Iris pigment epithelial cell (primary cell): Measurements from ENCODE around the gene F13A1.

Experiments
- DNase-seq: peaks from one replicate; pipeline ENCODE4 v3.0.0-alpha.2; 2011; ENCODE audit warnings: low read depth

Gene F13A1

DNA sequence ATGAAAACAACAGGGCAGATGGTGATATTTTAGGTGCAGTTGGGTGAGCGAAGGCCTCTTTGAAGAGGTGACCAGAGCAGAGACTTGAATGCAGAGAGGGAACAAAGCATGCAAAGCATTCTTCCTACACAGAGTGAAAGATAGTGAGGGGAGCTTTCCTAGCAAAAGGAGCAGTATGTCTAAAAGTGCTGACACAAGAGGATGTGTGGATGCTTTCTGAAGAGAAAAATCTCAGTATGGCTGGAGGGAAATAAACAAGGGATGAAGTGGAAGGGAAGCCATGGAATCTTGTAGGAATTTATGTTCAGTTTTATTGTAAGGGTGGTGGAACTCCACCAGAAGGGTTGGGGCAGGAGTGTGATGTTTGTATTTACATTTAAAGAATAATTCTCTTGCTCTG lies 128.6 kb downstream of the F13A1 start:
- DNase-seq: no peak

DNA sequence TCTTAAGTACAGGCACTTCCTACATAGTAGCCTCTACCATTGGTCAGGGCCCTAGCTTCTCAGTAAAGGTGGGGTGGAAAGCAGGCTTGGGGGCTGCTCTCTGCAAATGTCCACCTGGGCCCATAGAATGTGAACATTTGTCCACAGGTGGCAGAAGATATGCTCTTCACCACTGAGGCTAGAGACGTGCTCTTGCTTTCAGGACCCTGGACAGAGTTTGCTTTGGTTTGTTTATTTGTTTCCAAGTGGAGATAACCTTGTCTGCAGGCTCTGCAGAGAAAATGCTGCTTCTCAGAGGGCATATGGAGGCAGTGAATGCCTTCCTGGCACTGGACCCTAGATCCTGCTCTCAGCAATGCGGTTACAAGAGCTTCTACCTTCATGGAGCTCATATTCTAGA lies 129.0 kb downstream of the F13A1 start:
- DNase-seq: no peak

DNA sequence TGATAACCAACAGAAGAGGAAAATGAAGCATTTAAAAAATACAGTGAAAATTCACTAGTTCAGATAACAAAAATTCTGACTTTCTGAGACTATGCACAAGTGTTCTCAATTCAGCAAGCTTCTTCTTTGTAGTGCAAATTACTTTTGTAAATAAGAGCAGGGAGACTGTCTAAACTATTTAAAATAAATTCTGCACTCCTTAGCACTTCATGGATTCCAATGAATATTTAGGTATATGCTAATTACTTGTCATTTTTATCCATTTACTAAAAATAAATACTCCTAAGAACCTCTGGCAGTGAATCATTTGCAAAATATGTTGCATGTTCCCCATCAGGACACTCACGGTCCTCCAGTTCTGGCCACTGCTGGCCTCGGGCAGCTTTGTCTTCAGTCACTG lies 139.8 kb downstream of the F13A1 start:
- no peak for DNase-seq

DNA sequence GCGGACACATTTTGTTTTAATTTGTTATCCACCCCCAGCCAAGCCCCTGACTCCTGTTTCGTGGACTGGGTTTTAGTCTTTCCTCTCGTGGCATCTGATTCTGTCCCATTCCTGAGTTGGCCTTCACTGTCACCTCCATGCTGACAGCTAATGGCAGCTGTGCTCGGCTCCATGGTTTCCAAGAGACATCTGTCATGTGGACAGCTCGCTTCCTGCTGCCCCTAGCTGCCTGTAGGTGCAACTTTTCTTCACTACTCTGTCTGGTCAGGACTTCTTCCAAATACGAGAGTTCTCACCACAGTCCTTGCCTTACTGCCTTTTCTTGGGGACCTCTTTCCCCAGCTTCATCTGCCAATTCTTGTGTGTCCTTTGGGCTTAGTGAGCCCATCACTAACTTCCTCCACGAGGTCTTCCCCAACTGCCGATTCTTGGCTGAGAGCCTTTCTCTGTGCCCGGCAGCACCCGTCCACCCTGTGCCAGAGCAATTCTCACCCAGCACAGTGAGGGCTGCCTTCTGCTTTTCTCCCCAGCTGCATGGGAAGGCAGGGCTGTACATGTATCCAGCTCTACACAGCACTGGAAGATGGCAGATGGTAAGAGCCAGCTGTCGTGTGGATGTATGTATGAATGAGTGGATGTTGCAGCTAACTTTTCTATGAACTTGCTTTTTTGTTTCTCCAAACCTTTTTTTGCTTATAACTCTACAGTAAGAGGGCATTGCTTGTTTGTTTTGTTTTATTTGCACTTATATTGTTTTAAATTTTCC lies 140.4 kb downstream of the F13A1 start:
- no peak for DNase-seq

DNA sequence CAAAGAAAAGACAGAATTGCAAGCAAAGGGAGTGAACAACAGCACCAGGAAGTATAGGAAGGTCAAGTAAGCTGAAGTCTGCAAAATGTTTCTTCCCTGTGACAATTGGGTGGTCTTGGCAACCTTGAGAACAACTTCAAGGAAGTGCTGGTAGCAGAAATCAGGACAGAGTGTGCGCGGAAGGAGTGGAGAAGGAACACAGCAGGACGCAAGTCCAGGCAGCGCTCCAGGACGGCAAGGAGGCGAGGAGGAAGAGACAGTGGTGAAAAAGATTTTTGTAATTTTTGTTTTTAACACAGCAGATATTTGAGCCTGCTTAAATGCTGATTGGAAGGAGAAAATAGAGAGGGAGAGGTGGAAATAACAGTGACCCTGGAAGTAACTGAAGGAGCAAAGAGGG lies 141.7 kb downstream of the F13A1 start:
- DNase-seq: no peak

DNA sequence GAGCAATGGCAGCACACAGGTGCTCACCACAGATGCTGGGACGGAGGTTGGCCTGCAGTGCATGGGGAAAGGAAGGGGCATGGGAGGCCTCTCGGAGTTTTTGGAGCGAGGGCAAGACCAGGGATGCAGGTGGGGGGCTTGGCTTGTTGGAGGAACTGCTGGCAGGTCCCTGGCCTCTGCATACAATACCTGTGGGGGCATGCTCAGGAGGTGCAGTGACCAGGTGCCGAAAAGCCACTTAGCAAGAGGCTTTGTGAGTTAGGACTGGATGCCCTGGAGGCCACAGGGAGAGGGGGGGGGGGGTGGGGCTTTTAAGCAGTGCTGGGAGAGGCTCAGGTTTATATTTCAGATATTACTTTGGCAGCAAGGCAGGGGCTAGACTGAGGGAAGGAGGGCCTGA lies 142.7 kb downstream of the F13A1 start:
- no peak for DNase-seq

DNA sequence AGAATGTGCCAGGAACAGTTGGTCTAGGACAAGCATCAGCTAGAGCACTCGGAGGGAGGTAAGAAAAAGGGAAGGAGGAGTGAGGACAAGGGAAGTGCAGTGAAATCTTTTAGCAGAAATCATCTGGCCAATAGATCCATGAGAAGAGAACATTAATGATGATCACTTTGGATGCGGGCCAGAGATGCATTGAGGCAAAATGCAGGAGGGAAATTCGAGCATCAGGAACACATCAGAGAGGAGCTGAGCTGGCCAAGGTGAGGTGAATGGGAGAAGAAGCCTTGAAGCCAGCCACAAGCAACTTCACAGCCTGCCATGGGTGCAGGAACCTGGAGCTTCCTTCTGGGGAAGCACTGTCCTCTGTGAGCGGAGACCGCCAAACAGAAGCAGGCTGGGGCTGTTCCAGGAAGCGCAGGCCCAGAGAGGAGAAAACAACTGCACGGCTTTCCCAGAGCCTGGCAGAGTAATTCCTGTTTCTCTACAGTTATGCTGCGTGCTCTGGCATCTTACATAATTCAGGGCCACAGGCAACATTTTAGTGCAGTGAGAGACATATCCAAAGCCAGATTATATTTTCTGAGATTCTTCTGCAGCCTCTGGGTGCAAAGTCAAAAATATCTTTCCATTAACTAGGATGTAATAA lies 143.8 kb downstream of the F13A1 start:
- no peak for DNase-seq

DNA sequence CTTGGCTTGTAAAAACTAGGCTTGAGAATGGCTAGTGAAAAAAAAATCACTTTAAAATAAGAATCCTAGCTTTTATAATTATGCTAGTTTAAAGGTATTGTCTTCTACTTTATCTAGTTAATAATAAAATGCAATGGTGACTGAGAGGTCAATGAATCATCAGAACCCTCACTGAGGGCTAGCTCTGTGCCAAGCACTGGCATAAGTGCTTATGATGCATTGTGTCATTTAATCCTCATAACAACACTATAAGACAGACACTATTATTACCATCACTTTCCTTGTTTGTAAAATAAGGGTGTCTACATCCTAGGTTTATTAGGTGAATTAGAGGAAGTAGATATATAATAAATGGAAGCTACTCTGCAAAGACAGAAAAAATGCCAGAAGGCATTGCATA lies 144.3 kb downstream of the F13A1 start:
- no peak for DNase-seq

DNA sequence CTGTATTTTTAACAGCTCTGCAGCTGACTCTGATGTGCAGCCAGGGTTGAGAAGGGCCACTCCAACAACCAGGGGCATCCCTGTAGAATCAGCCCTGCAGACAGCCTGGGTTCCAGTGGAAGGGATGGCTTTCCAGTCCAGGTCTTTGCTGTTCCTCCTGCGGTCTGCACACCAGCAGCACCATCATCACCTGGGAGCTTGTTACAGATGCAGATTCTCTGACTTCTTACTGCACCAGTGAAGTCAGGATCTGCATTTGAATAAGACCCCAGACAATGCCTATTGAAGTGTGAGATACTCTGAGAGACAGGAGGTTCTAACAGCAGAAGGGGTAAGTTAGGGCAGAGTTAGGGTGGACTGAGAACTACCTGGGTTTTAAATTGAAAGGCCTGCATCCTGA lies 151.3 kb downstream of the F13A1 start:
- no peak for DNase-seq

DNA sequence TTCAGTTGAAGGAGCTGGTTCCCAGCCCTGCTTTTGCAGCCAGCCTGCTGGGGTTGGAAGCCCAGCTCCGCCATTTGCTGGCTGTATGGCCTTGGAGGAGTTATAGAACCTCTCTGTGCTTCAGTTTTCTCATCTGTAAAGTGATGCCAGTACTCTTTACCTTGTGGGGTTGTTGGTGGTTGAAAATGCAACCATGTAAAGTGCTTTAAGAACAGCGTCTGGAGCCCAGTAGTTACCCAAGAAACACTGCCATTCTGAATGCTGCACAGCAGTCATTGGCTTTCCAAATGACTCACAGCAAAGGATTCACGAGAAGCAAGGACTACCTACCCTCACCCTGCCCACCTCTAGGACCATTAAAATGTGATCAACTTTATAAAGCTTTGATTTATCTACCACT lies 154.4 kb downstream of the F13A1 start:
- DNase-seq: no peak

DNA sequence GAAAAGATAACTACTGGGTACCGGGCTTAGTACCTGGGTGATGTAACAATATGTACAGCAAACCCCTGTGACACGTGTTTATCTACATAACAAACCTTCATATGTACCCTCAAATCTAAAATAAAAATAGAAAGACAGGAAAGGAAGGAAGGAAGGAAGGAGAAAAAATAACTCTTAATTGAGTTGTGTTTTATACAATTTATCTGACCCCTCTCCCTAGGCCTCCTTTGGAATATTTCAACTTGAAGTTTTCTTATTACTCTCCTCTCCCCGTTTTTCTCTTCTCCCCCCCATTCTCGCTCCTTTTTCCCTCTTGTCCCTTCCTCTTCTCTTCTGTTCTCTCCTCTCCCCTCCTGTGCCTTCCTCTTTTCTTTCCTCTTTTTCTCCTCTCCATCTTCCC lies 156.1 kb downstream of the F13A1 start:
- no peak for DNase-seq

DNA sequence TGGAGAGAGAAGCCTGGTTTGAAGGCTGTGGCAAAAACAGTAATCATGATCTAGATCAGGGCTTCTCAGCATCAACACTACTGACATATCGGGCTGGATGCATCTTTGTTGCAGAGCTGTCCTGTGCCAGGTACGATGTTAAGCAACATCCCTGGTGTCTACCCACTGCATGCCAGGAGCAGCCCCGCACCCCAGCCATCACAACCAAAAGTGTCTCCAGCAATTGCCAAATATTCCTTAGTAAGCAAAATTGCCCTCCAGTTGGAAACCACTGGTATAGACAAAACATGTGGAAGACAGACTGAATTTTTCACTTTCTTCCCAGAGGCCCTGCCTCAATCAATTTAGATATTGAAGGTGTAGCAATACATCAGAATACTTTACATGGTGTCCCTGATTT lies 166.1 kb downstream of the F13A1 start:
- no peak for DNase-seq

DNA sequence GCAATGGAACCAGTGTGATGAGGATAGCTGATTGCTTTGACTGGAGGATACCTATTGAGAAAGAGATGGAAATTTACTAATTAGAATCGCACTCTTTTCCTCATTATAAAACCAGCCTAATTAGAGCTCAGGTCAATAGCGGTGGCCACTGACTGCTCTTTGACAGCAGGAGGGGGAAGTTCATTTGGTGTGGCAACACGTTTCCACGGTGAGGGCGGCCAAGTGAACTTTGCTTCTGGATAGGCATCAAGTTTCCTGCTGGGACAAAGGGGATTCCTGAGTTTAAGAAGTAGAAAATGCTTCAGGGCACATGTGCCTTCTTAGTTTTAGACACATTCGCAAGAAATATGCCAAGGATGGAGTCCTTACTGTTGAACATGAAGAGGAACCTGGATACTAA lies 168.4 kb downstream of the F13A1 start:
- no peak for DNase-seq

DNA sequence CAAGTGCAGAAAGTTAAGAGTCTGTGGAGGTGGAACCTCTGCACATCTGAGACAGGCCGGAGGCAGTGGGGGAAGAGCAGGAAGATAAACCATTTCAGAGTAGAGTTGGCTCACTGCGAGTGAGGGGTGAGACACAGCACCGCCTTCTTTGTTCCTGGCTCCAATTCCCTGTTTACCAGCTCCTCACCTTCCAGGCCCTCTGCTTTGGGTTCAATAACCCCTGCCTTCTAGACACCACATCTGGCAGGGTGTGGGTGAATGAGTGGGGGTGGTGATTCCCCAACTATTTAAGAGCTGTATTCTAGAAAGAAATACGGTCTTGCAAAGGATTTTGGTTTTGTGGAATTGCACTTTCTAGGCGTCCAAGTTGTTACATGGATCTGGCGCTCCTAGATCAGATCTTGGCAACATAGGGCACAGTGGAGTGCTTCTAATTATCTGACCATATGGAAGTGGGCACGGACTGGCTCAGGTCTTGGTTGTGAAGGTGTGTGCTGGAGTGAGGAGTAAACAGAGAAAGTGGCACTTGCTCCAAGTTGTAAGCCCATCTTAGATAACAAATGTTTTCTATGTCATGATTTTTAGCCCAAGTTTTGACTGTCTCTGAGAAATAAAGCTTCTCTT lies 172.2 kb downstream of the F13A1 start:
- no peak for DNase-seq

DNA sequence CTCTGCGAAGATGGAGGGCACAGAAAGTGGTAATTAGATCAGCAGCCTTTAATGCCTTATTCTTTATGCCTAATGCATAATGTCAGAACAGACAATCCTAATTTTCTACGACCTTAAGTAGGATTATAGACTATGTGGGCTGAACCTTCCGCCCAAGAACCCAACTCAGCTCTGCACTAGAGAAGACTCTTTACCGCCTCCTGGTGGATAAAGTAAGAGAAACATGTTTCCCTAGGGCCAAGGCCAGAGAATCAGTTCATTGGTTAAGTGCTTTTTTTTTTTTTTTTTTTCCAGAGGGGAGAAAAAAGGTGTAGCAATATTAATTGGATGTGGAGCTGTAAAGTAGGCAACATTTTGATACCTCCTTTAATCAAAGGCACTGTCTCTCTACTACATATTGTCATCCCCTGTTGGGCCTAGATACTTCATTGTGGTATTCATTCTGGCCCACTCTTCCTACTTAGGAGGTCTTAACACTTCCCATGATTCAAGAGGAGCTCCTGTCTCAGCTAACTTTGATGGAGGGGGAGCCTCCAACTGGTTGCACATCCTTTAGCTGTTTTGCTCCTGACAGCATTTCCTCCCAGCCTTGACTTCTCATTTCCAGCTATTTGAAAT lies 188.9 kb downstream of the F13A1 start:
- no peak for DNase-seq

DNA sequence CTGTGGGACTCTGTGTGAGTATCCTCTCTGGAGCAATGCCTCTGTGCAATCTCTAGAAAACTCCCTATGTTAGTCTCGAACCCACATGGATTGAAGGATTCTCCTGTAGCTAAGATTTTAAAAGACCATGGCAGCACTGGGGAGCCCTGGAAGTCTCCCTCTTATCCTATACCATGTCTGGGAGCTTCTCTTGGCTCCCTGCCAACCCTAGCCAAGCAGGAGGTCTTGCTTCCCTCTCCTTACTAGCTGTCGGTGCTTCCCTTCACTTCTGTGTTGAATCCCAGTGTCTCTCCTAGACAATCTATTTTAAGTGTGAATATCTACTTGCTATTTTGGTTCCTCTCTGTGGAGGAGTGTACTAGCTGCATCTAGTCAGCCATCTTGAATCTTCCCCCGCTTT lies 195.0 kb downstream of the F13A1 start:
- DNase-seq: no peak

DNA sequence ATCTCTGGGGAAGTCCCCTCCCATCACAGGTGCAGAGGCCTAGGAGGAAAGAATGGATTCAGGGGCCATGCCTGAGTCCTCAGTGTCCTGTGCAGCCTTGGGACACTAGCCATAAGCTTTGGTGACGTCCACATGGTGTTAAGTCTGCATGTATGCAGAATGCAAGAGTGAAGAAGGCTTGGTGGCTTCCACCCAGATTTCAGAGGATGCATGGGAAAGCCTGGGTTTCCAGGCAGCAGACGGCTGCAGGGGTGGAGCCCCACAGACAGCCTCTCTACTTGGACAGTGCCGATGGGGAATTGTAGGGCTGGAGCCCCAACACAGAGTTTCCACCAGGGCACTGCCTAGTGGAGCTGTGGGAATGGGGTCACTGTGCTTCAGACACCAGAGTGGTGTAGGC lies 196.7 kb downstream of the F13A1 start:
- no peak for DNase-seq

DNA sequence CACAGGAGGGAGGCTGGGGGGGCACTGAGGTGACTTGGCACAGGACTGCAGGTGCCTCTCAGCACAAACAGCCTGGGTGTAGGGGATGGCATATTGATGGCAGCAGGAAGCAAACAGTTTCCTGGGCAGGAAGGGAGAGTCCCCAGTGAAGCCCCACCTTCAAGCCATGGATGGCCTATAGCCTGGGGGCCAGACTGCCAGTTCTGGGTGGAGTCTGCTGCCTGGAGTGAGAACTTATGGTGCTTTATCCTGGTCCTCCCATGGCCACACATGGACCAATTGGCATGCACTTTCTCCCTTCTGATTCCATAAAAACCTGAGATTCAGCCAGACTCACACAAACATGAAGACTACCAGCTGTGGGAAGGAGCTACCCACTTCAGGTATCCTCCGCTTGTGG lies 198.5 kb downstream of the F13A1 start:
- no peak for DNase-seq

DNA sequence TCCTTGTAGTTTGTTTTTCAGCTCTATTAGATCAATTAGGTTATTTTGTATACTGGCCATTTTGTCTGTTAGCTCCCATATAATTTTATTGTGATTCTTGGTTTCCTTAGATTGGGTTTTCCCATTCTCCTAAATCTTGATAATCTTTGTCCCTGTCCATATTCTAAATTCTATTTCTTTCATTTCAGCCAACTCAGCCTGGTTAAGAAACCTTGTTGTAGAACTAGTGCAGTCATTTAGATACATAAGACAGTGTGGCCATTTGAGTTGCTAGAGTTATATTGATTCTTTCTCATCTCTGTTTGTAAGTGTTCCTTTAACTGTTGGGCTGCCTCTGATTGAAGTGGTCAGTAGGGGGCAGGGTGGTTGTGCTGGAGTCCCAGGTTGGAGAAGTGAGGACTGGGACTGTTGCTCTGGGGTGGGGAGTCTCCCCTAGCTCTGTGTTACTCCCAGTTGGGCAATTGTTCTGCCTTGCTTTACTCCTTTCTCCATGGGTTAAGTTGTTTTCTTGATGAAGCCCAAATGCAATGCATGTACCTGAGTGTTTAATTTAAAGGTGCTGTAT lies 214.9 kb downstream of the F13A1 start:
- no peak for DNase-seq
